Measurements from ENCODE around the gene SH3BP2. TPM values are rescaled to one million over a fixed set of nuclear protein-coding genes. Genes with fewer than 3 reads are reported as not detected.

The SH3BP2 gene
- total RNA-seq, 1 donor from 2014 or later: 70.8 TPM

DNA sequence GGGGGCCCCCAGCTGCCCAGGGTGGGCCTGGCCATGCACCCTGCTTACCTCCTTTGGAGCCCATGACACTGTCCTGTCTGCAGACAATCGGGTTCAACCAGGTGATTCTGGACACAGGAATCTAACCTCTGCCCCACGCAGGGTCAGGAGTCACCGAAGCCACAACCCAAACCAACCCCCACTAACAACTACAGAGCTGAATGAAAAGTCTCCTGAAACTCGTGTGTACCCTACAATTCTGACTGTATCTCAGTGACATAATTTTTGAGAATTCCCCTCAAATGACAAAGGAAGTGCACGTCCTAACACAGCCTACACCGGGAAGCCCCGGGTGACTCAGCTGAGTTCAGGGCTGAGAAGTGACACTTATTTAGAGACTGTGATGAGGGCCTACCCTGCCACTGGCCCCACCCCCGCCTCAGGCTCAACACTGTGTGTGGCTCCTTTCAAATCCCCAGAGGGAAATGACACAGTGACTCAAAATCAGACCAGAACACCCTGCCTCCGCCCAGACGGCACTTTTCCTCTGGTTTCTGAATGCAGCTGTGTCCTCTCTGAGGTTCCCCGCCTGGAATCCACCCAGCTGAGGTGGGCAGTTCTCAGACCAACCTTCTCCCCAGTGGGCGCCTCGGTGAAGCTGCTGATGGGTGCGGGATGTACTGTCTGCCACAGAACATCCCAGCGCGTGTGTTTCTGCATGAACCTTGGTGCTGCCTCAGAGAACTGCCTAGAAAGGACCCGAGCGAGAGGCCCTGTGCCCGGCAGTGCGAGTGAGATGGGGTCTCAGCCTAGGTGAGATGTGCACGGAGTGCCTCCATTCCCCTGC is 46.7 kb upstream of the SH3BP2 start:
- Mint-ChIP-seq H3K9me3 (ENCODE audit: low read depth) (no peaks in the 10 kb centered on the region), H3K36me3 (ENCODE audit: insufficient read depth) (peaks cover 10% of the 10 kb centered on the region), H3K4me1 (ENCODE audit: low read depth) (no peaks in the 10 kb centered on the region), H3K27me3 (no peaks in the 10 kb centered on the region), H3K27ac (no peak overlapping the region), H3K4me3 (ENCODE audit: low read depth) (no peak overlapping the region)
- TF ChIP-seq CTCF (IDR thresholded peaks at IDR 0.05; ENCODE audit: unreplicated experiment): no peak
- DNase-seq (ENCODE audit: low spot score, unreplicated experiment): no peak

- TF ChIP-seq CTCF (IDR thresholded peaks at IDR 0.05; ENCODE audit: unreplicated experiment): no peak
- Mint-ChIP-seq H3K4me3 (ENCODE audit: low read depth) (no peak overlapping the region), H3K27me3 (no peaks in the 10 kb centered on the region), H3K36me3 (ENCODE audit: insufficient read depth) (peaks cover 9% of the 10 kb centered on the region), H3K27ac (no peak overlapping the region), H3K9me3 (ENCODE audit: low read depth) (no peaks in the 10 kb centered on the region), H3K4me1 (ENCODE audit: low read depth) (no peaks in the 10 kb centered on the region)
- no peak for DNase-seq (ENCODE audit: low spot score, unreplicated experiment)
These were observed 45.8 kb upstream of the SH3BP2 start for GRCh38 chr4:2746891-2747695.

DNA sequence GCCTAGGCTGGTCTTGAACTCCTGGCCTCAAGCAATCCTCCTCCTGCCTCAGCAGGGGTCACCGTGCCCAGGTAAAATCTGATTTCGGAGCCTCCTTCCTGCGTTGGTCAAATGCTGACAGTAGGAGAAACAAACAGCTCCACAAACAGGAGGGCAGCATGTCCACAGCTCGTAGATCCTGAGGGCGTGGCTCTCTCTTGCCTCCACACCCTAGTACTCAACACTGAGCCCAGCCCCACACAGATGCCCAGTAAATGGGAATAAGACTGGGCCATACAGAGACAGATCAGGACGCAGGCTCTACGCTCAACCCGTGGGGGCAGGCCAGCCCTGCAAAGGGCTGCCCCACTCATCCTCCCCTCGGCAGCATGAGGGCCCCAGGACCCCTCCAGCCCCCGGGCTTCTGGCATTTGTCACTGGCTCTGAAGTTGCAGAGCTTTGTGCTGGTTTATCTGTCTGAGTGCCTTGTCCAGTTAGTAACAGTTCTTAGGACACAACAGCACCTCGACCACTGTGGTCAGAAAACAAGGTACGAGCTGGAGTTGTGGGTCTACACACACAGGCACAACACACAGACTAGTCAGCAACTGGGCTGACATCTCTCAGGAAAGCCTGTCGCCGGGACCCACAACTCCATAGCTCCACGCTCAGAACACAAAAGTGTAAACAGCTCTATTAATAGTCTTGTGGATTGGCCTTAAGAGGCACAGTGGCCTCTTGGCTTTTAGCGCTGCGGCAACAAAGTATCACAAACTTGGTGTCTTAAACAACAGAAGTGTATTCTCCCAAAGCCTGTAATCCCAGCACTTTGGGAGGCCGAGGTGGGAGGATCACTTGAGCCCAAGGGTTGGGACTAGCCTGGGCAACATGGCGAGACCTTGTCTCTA is 41.9 kb upstream of the SH3BP2 start:
- Mint-ChIP-seq H3K9me3 (ENCODE audit: low read depth) (no peaks in the 10 kb centered on the region), H3K36me3 (ENCODE audit: insufficient read depth) (peaks cover 2% of the 10 kb centered on the region), H3K27me3 (no peaks in the 10 kb centered on the region), H3K4me1 (ENCODE audit: low read depth) (peaks cover 5% of the 10 kb centered on the region), H3K4me3 (ENCODE audit: low read depth) (no peak overlapping the region), H3K27ac (no peak overlapping the region)
- no peak for DNase-seq (ENCODE audit: low spot score, unreplicated experiment)
- TF ChIP-seq CTCF (IDR thresholded peaks at IDR 0.05; ENCODE audit: unreplicated experiment): no peak

DNA sequence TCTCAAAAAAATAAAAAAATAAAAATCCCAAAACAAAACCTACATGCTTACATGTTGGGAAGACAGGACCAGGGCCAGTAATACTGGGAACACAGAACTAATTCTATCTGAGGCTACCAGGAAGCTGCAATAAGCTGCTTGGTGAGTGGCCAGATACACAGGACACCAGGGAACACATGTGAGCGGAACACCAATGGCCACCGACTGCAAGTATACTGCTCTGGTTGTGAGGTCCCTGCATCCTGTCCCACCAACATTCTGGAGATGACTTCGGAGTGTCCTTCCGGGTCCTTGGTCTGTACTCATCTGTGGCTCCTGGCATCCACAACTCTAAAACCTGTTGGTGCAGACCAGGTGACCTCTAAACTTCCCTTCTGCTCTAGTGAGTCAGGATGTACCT is 39.4 kb upstream of the SH3BP2 start:
- DNase-seq (ENCODE audit: low spot score, unreplicated experiment): no peak
- H3K36me3 Mint-ChIP-seq (ENCODE audit: insufficient read depth): no peaks in the 10 kb centered on the region
- no peaks in the 10 kb centered on the region for H3K27me3 Mint-ChIP-seq
- H3K4me3 Mint-ChIP-seq (ENCODE audit: low read depth): no peak overlapping the region
- no peaks in the 10 kb centered on the region for H3K9me3 Mint-ChIP-seq (ENCODE audit: low read depth)
- no peak overlapping the region for H3K27ac Mint-ChIP-seq
- peaks cover 9% of the 10 kb centered on the region for H3K4me1 Mint-ChIP-seq (ENCODE audit: low read depth)
- TF ChIP-seq CTCF (IDR thresholded peaks at IDR 0.05; ENCODE audit: unreplicated experiment): no peak

All from progenitor cell of endocrine pancreas (in vitro differentiated cells).